ENCODE measurements around the gene TTC23L. TPM values are rescaled to one million over a fixed set of nuclear protein-coding genes. Genes with fewer than 3 reads are reported as not detected.

TTC23L gene
- total and polyA plus RNA-seq, 2 experiments from 2014 or later, result 0.98 to 1.2 TPM

GRCh38 chr5:34926318-34926888 is 87.4 kb downstream of the TTC23L start:
- H3K27ac ChIP-seq, result no peak overlapping the region
- no peaks in the 10 kb centered on the region for H3K27me3 ChIP-seq
- no peak for DNase-seq (ENCODE audit: low read depth in 1 of 2, low spot score in 1 of 2)
- H3K4me3 ChIP-seq, result no peak overlapping the region
- TF ChIP-seq CTCF (IDR thresholded peaks at IDR 0.05; ENCODE audit: low read depth, low read length), result no peak
- peaks cover 50% of the 10 kb centered on the region for H3K36me3 ChIP-seq
- peaks cover 8% of the 10 kb centered on the region for H3K4me1 ChIP-seq (ENCODE audit: low read depth)
- no peaks in the 10 kb centered on the region for H3K9me3 ChIP-seq (ENCODE audit: low read depth)

- Histone ChIP-seq H3K27me3 (no peaks in the 10 kb centered on the region), H3K9me3 (ENCODE audit: low read depth) (no peaks in the 10 kb centered on the region), H3K4me3 (no peak overlapping the region), H3K4me1 (ENCODE audit: low read depth) (peaks cover 8% of the 10 kb centered on the region), H3K36me3 (peaks cover 39% of the 10 kb centered on the region), H3K27ac (no peak overlapping the region)
- no peak for DNase-seq (ENCODE audit: low read depth in 1 of 2, low spot score in 1 of 2)
- no peak for TF ChIP-seq CTCF (IDR thresholded peaks at IDR 0.05; ENCODE audit: low read depth, low read length)
Measured at GRCh38 chr5:34927785-34928184, 88.8 kb downstream of the TTC23L start.

- Histone ChIP-seq H3K36me3 (peaks cover 34% of the 10 kb centered on the region), H3K4me1 (ENCODE audit: low read depth) (peaks cover 8% of the 10 kb centered on the region), H3K9me3 (ENCODE audit: low read depth) (no peaks in the 10 kb centered on the region), H3K27ac (no peak overlapping the region), H3K27me3 (no peaks in the 10 kb centered on the region), H3K4me3 (no peak overlapping the region)
- no peak for TF ChIP-seq CTCF (IDR thresholded peaks at IDR 0.05; ENCODE audit: low read depth, low read length)
- DNase-seq (ENCODE audit: low read depth in 1 of 2, low spot score in 1 of 2), result no peak
Measured at GRCh38 chr5:34928267-34928666, 89.3 kb downstream of the TTC23L start.

- peak; percentile 98 to 99 for DNase-seq (ENCODE audit: low read depth in 1 of 2, low spot score in 1 of 2)
Measured at GRCh38 chr5:34929134-34929719, 90.3 kb downstream of the TTC23L start, which contains the start of gene DNAJC21. Gene DNAJC21 (plus strand): TSS chr5:34929559. CDS start chr5:34929820, 261 bp downstream.

GRCh38 chr5:34929720-34930461 is 90.9 kb downstream of the TTC23L start:
- DNase-seq (ENCODE audit: low read depth in 1 of 2, low spot score in 1 of 2), result peak; percentile 79 to 94
- H3K27me3 ChIP-seq, result no peaks in the 10 kb centered on the region
- no peak for TF ChIP-seq CTCF (IDR thresholded peaks at IDR 0.05; ENCODE audit: low read depth, low read length)
- H3K4me1 ChIP-seq (ENCODE audit: low read depth), result peaks cover 8% of the 10 kb centered on the region
- peak overlapping the region; percentile 88 for H3K4me3 ChIP-seq
- no peaks in the 10 kb centered on the region for H3K9me3 ChIP-seq (ENCODE audit: low read depth)
- H3K36me3 ChIP-seq, result peaks cover 18% of the 10 kb centered on the region
- H3K27ac ChIP-seq, result peak overlapping the region; percentile 95

More at GRCh38 chr5:34929134-34929719, 90.3 kb downstream of the TTC23L start, which contains the start of gene DNAJC21:
- H3K4me3 ChIP-seq, result peak within 1 kb of the TSS; percentile 88
- H3K27ac ChIP-seq, result peak within 1 kb of the TSS; percentile 95
- H3K36me3 ChIP-seq, result peaks cover 24% of the 10 kb centered on the region
- peaks cover 8% of the 10 kb centered on the region for H3K4me1 ChIP-seq (ENCODE audit: low read depth)
- TF ChIP-seq CTCF (IDR thresholded peaks at IDR 0.05; ENCODE audit: low read depth, low read length), result no peak
- H3K9me3 ChIP-seq (ENCODE audit: low read depth), result no peaks in the 10 kb centered on the region
- H3K27me3 ChIP-seq, result no peaks in the 10 kb centered on the region
